Lower leg skin (tissue), 3 donors: ENCODE data around the gene ANKRD34A.

Experiments used
- POLR2A ChIP-seq, 2 donors: fragments of 450-650 bp; IDR thresholded peaks; one replicate each; pipeline ENCODE4 v1.6.1; 2016 to 2017; ENCODE audit warnings: antibody characterized with exemption in 2 of 2, mild to moderate bottlenecking in 1 of 2, moderate library complexity in 1 of 2
- TF ChIP-seq, protein P1 (sequence below), 3 donors: fragments of 450-650 bp; IDR thresholded peaks; one replicate each; pipeline ENCODE4 v1.5.1; 2016; ENCODE audit warnings: antibody characterized with exemption in 3 of 3, mild to moderate bottlenecking in 3 of 3, moderate library complexity in 2 of 3

DNA sequence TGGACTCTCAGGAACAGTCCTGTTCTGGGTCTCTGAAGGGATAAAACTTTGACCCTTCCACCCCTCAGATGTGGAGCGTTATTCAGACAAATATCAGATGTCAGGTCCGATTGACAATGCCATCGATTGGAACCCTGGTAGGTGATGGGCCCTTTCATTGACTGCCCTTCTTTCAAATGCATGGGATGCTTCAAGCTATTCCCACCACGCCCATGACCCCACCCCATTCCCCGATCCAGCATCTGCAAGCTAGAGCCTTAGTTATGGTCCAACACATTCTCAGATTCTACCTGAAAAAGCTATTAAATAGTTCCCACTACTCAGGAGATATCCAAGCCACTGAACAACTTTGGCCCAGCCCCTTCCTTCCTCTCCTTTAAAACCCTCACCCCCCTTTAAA is 12.6 kb upstream of the ANKRD34A start:
- TF ChIP-seq, protein P1, sequence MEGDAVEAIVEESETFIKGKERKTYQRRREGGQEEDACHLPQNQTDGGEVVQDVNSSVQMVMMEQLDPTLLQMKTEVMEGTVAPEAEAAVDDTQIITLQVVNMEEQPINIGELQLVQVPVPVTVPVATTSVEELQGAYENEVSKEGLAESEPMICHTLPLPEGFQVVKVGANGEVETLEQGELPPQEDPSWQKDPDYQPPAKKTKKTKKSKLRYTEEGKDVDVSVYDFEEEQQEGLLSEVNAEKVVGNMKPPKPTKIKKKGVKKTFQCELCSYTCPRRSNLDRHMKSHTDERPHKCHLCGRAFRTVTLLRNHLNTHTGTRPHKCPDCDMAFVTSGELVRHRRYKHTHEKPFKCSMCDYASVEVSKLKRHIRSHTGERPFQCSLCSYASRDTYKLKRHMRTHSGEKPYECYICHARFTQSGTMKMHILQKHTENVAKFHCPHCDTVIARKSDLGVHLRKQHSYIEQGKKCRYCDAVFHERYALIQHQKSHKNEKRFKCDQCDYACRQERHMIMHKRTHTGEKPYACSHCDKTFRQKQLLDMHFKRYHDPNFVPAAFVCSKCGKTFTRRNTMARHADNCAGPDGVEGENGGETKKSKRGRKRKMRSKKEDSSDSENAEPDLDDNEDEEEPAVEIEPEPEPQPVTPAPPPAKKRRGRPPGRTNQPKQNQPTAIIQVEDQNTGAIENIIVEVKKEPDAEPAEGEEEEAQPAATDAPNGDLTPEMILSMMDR (IDR thresholded peaks at IDR 0.05), result no peak
- no peak for TF ChIP-seq POLR2A (IDR thresholded peaks at IDR 0.05)
